ENCODE results near the gene CACUL1.

- TF ChIP-seq, protein P1, sequence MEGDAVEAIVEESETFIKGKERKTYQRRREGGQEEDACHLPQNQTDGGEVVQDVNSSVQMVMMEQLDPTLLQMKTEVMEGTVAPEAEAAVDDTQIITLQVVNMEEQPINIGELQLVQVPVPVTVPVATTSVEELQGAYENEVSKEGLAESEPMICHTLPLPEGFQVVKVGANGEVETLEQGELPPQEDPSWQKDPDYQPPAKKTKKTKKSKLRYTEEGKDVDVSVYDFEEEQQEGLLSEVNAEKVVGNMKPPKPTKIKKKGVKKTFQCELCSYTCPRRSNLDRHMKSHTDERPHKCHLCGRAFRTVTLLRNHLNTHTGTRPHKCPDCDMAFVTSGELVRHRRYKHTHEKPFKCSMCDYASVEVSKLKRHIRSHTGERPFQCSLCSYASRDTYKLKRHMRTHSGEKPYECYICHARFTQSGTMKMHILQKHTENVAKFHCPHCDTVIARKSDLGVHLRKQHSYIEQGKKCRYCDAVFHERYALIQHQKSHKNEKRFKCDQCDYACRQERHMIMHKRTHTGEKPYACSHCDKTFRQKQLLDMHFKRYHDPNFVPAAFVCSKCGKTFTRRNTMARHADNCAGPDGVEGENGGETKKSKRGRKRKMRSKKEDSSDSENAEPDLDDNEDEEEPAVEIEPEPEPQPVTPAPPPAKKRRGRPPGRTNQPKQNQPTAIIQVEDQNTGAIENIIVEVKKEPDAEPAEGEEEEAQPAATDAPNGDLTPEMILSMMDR (conservative IDR thresholded peaks at IDR 0.05; ENCODE audit: low read length) = no peak
- TF ChIP-seq EZH2phosphoT487 (IDR thresholded peaks at IDR 0.05; ENCODE audit: borderline replicate concordance, low read depth, low read length) = no peak
Measured at GRCh38 chr10:118669835-118670234, 84.9 kb downstream of the CACUL1 start.
